ENCODE results near the gene CCDC28B. TPM values are rescaled to one million over a fixed set of nuclear protein-coding genes. Genes with fewer than 3 reads are reported as not detected.

Gene CCDC28B
- polyA plus RNA-seq, 1 of the 3 experiments (the other 2 are of a cell fraction) = 26.3 TPM

DNA sequence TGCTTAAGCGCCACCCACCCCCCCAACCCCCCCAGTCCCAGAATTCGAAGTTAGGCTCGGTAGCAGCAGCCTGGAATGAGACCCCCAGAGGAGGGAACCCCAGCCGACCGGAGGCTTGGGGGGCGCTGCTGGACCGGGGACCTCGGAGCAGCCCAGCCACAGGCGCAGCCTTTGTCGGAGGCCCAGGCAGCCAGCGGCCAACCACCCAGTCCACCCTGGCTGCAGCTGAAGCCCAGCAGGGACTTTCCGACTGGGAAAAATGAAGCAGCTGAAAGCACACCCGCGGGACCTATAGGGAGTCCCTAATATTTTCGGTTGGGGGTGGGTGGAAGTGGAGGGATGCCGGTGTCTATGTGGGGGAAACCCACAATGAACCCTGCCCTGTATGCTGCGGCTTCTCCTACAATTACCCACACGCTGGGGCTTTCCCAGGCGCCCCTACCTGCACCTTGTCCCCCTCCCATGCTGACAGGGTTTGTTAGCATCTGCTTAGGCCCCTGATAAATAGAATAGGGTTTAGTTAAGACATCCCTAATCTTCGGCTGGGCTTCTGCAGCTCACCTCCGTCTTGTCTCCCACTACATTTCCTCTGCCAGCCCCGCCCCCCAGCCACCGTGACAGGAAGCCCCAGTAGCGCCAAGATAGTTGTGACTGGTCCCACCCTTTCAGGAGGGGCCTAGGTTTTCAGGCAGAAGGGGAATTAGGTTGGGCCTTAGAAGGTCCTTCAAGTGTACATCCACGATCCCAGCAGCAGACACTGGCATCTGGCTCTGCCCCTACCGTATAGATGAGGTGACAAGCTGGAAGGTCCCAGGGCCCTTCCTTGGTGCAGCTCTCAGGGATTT is 838 bp downstream of the CCDC28B start:
- ChIA-PET CTCF (interaction anchor here (1.3 to 2.1 kb wide), 4 partner anchors 15 to 199 kb away, joined by 3 to 13 read pairs (median 5); partner anchors contain the start of gene FAM167B), POLR2A (interaction anchor here (0.8 to 2.2 kb wide), 7 partner anchors 9 to 193 kb away, joined by 3 to 15 read pairs (median 4); partner anchors contain the start of genes BSDC1, DCDC2B, MARCKSL1 and TXLNA)
- TF ChIP-seq, protein P1, sequence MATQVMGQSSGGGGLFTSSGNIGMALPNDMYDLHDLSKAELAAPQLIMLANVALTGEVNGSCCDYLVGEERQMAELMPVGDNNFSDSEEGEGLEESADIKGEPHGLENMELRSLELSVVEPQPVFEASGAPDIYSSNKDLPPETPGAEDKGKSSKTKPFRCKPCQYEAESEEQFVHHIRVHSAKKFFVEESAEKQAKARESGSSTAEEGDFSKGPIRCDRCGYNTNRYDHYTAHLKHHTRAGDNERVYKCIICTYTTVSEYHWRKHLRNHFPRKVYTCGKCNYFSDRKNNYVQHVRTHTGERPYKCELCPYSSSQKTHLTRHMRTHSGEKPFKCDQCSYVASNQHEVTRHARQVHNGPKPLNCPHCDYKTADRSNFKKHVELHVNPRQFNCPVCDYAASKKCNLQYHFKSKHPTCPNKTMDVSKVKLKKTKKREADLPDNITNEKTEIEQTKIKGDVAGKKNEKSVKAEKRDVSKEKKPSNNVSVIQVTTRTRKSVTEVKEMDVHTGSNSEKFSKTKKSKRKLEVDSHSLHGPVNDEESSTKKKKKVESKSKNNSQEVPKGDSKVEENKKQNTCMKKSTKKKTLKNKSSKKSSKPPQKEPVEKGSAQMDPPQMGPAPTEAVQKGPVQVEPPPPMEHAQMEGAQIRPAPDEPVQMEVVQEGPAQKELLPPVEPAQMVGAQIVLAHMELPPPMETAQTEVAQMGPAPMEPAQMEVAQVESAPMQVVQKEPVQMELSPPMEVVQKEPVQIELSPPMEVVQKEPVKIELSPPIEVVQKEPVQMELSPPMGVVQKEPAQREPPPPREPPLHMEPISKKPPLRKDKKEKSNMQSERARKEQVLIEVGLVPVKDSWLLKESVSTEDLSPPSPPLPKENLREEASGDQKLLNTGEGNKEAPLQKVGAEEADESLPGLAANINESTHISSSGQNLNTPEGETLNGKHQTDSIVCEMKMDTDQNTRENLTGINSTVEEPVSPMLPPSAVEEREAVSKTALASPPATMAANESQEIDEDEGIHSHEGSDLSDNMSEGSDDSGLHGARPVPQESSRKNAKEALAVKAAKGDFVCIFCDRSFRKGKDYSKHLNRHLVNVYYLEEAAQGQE (IDR thresholded peaks at IDR 0.05; ENCODE audit: low read depth, low read length) = no peak
- TF ChIP-seq GABPA (IDR thresholded peaks at IDR 0.05; ENCODE audit: low read depth) (0 out of 2 replicates have a peak, but pooled peaks have one; percentile 13), MXI1 (IDR thresholded peaks at IDR 0.05; ENCODE audit: low read depth, low read length) (peak; percentile 36; the same call in 1 of the 2 replicates), FOXM1 (IDR thresholded peaks at IDR 0.05; ENCODE audit: low read depth) (no peak), TEAD4 (IDR thresholded peaks at IDR 0.05; ENCODE audit: borderline replicate concordance, insufficient read depth) (no peak), RAD21 (IDR thresholded peaks at IDR 0.05; ENCODE audit: low read length) (no peak; the same call in 1 of the 2 replicates), FOSL2 (IDR thresholded peaks at IDR 0.05; ENCODE audit: borderline replicate concordance, low read depth) (no peak), PBX3 (IDR thresholded peaks at IDR 0.05) (no peak)
- TF ChIP-seq, protein P2, sequence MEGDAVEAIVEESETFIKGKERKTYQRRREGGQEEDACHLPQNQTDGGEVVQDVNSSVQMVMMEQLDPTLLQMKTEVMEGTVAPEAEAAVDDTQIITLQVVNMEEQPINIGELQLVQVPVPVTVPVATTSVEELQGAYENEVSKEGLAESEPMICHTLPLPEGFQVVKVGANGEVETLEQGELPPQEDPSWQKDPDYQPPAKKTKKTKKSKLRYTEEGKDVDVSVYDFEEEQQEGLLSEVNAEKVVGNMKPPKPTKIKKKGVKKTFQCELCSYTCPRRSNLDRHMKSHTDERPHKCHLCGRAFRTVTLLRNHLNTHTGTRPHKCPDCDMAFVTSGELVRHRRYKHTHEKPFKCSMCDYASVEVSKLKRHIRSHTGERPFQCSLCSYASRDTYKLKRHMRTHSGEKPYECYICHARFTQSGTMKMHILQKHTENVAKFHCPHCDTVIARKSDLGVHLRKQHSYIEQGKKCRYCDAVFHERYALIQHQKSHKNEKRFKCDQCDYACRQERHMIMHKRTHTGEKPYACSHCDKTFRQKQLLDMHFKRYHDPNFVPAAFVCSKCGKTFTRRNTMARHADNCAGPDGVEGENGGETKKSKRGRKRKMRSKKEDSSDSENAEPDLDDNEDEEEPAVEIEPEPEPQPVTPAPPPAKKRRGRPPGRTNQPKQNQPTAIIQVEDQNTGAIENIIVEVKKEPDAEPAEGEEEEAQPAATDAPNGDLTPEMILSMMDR (IDR thresholded peaks at IDR 0.05) = peak; percentile 13; the same call in 1 of the 2 replicates
- Histone ChIP-seq H3K9ac (peak overlapping the region; percentile 70), H3F3A (replicated peaks; ENCODE audit: insufficient read depth) (peaks cover 15% of the 10 kb centered on the region), H3K4me2 (peak overlapping the region; percentile 75), H2AFZ (ENCODE audit: low read depth) (peak overlapping the region; percentile 63; the same call in 1 of the 2 replicates), H3K27ac (ENCODE audit: low read depth in 2 of 2, low read length in 1 of 2) (peak overlapping the region; percentile 77 to 91; a peak in 3 of 4 replicates), H4K20me1 (ENCODE audit: insufficient read depth) (no peaks in the 10 kb centered on the region), H3K9me3 (no peaks in the 10 kb centered on the region), H3K79me2 (ENCODE audit: insufficient read depth) (peaks cover 4% of the 10 kb centered on the region; the same call in 1 of the 2 replicates), H3K9me2 (no peaks in the 10 kb centered on the region), H3K27me3 (ENCODE audit: insufficient read depth) (no peaks in the 10 kb centered on the region), H3K36me3 (replicated peaks in 1 of 2; ENCODE audit: control insufficient read depth in 1 of 2, insufficient read depth in 2 of 2, low read length in 1 of 2) (peaks cover 11 to 24% of the 10 kb centered on the region in 2 experiments), H3K4me3 (ENCODE audit: low read depth in 2 of 2, low read length in 1 of 2) (peak overlapping the region; percentile 69 to 75), H3K4me1 (ENCODE audit: control insufficient read depth in 1 of 2, insufficient read depth in 2 of 2, low read depth in 1 of 2, low read length in 1 of 2) (peaks cover 18 to 42% of the 10 kb centered on the region in 2 experiments; a peak in 3 of 4 replicates)
- peak; percentile 65 for DNase-seq
- WGBS (ENCODE audit: low lambda C conversion rate) = 15% methylated on average over 13 of the region's 26 CpGs

Measured in SK-N-SH (cell line).